Measurements from ENCODE around the gene VSTM1.

VSTM1 gene

GRCh38 chr19:54002495-54003315 lies 61.0 kb downstream of the VSTM1 start:
- no peaks in the 10 kb centered on the region for H3K4me1 ChIP-seq (ENCODE audit: control insufficient read depth, insufficient read depth, low read length)
- no peaks in the 10 kb centered on the region; the same call in 1 of the 2 replicates for H3K9me3 ChIP-seq (ENCODE audit: control insufficient read depth, insufficient read depth, low read depth, low read length)
- no peak overlapping the region for H3K27ac ChIP-seq (ENCODE audit: extremely low read depth, low read depth, low read length)
- CTCF ChIA-PET: interaction anchor here (0.9 kb wide), 1 partner anchor 27 kb away, joined by 3 read pairs; no protein-coding TSS in a partner anchor
- no peaks in the 10 kb centered on the region for H3K36me3 ChIP-seq (ENCODE audit: control insufficient read depth in 2 of 2, insufficient read depth in 1 of 2, low read length in 2 of 2)
- no peak overlapping the region for H3K4me3 ChIP-seq (ENCODE audit: low read depth, low read length)
- POLR2A ChIA-PET: no interaction called here
- TF ChIP-seq OSR2 (tag by site-specific recombination; IDR thresholded peaks at IDR 0.05): no peak
- TF ChIP-seq ZNF274 (IDR thresholded peaks at IDR 0.05; ENCODE audit: low read length): no peak
- TF ChIP-seq ZNF274 (tag by site-specific recombination; IDR thresholded peaks at IDR 0.05; ENCODE audit: borderline replicate concordance): no peak
- no peak for TF ChIP-seq ZNF239 (tag by site-specific recombination; IDR thresholded peaks at IDR 0.05)
- no peak for TF ChIP-seq GLI2 (tag by site-specific recombination; IDR thresholded peaks at IDR 0.05; ENCODE audit: borderline replicate concordance, low read depth)
- no peak for TF ChIP-seq TSHZ1 (tag by site-specific recombination; IDR thresholded peaks at IDR 0.05; ENCODE audit: borderline replicate concordance)
- no peak for TF ChIP-seq SALL2 (tag by site-specific recombination; IDR thresholded peaks at IDR 0.05; ENCODE audit: borderline replicate concordance)
- TF ChIP-seq KLF10 (tag by site-specific recombination; IDR thresholded peaks at IDR 0.05): no peak
- TF ChIP-seq TCF7L2 (IDR thresholded peaks at IDR 0.05; ENCODE audit: borderline replicate concordance, low read depth, low read length): no peak
- TF ChIP-seq ZNF221 (tag by site-specific recombination; IDR thresholded peaks at IDR 0.05; ENCODE audit: borderline replicate concordance): no peak
- TF ChIP-seq ZFP3 (tag by site-specific recombination; IDR thresholded peaks at IDR 0.05; ENCODE audit: low read depth): no peak
- no peak for TF ChIP-seq ZNF561 (tag by site-specific recombination; IDR thresholded peaks at IDR 0.05; ENCODE audit: borderline replicate concordance)
- TF ChIP-seq ZNF354C (tag by site-specific recombination; IDR thresholded peaks at IDR 0.05; ENCODE audit: borderline replicate concordance, low read depth): no peak
- no peak for TF ChIP-seq PRDM6 (tag by site-specific recombination; IDR thresholded peaks at IDR 0.05)
- no peak for TF ChIP-seq ZNF292 (tag by site-specific recombination; IDR thresholded peaks at IDR 0.05; ENCODE audit: borderline replicate concordance, low read depth)
- TF ChIP-seq ZNF114 (tag by site-specific recombination; IDR thresholded peaks at IDR 0.05): no peak
- no peak for TF ChIP-seq ZNF596 (tag by site-specific recombination; IDR thresholded peaks at IDR 0.05)
- no peak for TF ChIP-seq SP3 (tag by site-specific recombination; IDR thresholded peaks at IDR 0.05)
- TF ChIP-seq ZNF248 (tag by site-specific recombination; IDR thresholded peaks at IDR 0.05): no peak

GRCh38 chr19:54001496-54001895 lies 62.2 kb downstream of the VSTM1 start:
- Histone ChIP-seq H3K4me3 (ENCODE audit: low read depth, low read length) (no peak overlapping the region), H3K4me1 (ENCODE audit: control insufficient read depth, insufficient read depth, low read length) (no peaks in the 10 kb centered on the region), H3K36me3 (ENCODE audit: control insufficient read depth in 2 of 2, insufficient read depth in 1 of 2, low read length in 2 of 2) (no peaks in the 10 kb centered on the region), H3K27ac (ENCODE audit: extremely low read depth, low read depth, low read length) (no peak overlapping the region), H3K9me3 (ENCODE audit: control insufficient read depth, insufficient read depth, low read depth, low read length) (no peaks in the 10 kb centered on the region; the same call in 1 of the 2 replicates)
- ChIA-PET CTCF (interaction anchor here (0.6 to 1.8 kb wide), 3 partner anchors 22 to 214 kb away, joined by 3 to 4 read pairs (median 3); no protein-coding TSS in a partner anchor), POLR2A (interaction anchor here (0.6 to 0.7 kb wide), 2 partner anchors 23 to 131 kb away, joined by 4 read pairs; no protein-coding TSS in a partner anchor)
- TF ChIP-seq ZSCAN5A (tag by site-specific recombination; IDR thresholded peaks at IDR 0.05) (no peak), PRDM2 (tag by site-specific recombination; IDR thresholded peaks at IDR 0.05; ENCODE audit: borderline replicate concordance) (no peak), ZNF530 (tag by site-specific recombination; IDR thresholded peaks at IDR 0.05; ENCODE audit: low read depth) (no peak)
